Activated effector memory CD4-positive, alpha-beta T cell treated with Interleukin-2 at 50 U/mL for 16 hours (primary cell): Measurements from ENCODE around the gene LRRC31.
A peak's percentile ranks its signal among the peaks of the same experiment; 100 is the strongest.

Experiments used
- DNase-seq: peaks from one replicate; pipeline ENCODE4 v3.0.0-alpha.2; 2020

Gene LRRC31

DNA sequence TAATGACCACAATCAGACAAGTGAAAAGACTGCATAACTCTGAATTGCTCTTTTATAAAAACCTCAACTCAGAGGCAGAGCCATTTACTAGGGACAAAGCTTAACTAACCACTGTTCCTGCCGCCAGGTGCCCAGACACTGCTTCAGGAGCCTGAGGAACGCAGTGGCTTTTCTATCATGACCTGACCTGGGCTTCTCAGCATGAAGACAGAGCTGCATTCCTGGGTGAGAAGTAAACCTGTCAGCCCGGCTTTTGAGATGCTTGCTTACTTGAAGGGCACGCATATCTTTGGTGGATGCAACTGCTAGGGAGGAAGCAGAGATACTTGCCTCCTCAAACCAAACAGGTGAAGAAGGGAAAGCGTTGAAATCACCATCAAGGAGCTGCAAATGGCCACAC lies 7.9 kb downstream of the LRRC31 start:
- no peak for DNase-seq

DNA sequence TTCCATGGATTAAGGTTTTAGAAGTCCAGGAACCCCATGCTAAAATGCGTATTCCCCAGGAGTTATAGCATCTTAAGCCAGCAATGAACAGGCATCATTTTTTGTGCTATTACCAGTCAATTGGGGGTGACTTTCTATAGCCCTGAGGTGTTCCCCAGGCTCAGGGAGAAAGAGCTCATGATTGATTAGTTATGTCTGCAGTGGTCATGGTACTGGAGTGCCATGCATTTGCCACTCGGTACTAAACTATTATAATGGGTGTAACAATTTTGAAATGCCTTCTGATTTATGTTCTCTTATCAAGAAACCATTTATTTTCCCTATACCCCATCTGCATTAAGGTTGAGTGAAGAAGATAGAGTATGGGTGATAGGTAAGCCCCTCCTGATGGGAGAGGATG lies 11.9 kb downstream of the LRRC31 start:
- DNase-seq, result no peak

GRCh38 chr3:169855514-169855913 lies 14.2 kb downstream of the LRRC31 start:
- no peak for DNase-seq

DNA sequence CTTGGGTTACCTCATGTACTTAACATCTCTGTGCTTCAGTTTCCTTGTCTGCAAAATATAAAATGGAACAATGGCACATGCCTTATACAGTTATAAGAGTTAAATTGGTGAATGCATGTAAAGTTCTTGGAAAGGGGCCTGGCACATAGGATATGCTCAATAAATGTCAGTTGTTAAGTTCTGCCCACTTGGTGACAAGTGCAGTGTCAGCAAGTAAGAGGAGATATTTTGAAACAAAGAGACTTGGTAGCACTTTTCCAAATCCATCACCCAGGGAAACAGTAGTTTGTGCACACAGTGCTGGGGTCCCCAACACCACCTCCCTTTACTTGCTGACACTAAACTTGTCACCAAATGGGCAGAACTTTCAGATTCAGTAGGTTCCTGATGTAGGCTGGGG lies 19.1 kb downstream of the LRRC31 start:
- DNase-seq, result no peak

- no peak for DNase-seq
These were observed 21.0 kb downstream of the LRRC31 start for GRCh38 chr3:169848741-169849140.

GRCh38 chr3:169847896-169848295 lies 21.8 kb downstream of the LRRC31 start:
- no peak for DNase-seq

DNA sequence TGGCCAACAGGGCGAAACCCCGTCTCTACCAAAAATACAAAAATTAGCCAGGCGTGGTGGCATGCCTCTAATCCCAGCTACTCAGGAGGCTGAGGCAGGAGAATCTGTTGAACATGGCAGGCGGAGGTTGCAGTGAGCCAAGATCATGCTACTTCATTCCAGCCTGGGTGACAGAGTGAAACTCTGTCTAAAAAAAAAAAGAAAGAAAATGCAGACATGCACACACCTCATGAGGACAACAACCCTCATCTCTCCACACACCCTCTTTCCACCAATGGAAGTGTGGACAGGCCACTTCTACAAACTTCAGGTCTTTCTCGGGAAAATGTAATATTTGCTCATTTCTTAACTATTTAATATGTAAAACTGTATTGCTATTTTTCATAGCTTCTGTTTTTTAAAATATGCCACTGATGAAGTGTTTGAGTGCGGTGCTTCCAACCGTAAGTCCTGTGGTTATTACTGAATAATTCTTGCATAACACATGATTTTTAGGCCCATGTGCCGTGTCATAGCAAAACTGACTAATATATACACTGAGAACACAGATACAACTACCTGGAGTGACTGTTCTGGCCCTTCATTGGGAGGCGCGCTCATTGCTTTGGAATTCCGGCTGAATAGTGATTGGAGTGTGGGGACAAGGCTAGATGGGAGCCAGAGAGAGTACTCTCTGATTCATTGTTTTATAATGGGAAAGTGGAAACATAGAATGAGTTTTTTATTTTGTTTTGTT lies 23.1 kb downstream of the LRRC31 start:
- no peak for DNase-seq

DNA sequence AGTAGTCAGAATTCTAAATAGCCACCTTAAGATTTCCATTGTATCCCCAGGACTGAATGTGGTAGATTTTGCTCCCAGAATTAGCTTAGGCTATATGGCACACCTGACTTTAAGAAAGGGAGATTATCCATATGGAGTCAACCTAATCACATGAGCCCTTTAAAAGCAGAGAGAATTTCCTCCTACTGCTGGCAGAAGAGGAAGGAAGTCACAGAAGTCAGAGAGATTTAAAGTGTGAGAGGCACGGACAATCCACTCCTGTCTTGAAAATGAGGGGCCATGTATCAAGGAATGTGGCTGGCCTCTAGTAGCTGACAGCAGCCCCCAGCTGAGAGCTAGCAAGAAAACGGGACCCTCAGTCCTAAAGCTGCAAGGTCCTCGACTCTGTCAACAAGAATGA lies 26.8 kb downstream of the LRRC31 start:
- DNase-seq, result no peak

GRCh38 chr3:169841171-169841570 lies 28.6 kb downstream of the LRRC31 start:
- no peak for DNase-seq

DNA sequence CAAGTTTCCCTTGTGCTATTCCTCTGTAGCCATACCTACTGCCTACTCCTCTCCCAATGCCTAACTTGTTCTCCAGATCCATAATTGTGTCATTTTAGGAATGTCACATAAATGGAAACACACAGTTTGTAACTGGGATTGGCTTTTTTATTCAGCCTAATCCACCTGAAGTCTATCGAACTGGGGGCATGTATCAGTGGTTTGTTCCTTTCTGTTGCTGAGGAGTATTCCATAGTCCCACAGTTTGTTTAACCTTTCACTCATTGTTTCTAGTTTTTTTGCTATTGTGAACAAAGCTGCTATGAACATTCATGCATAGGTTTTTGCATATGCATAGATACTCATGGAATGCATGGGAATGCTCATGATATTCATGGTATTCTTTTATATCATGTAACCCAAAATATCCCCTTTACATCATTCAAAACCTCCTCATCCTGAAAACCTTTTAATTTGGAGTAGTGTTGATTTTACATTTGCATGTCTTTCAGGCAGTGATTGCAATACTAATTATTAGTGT lies 31.2 kb downstream of the LRRC31 start:
- no peak for DNase-seq

GRCh38 chr3:169836942-169837275 lies 32.8 kb downstream of the LRRC31 start:
- no peak for DNase-seq

GRCh38 chr3:169836078-169836941 lies 33.4 kb downstream of the LRRC31 start:
- no peak for DNase-seq

GRCh38 chr3:169835533-169835932 lies 34.2 kb downstream of the LRRC31 start:
- no peak for DNase-seq

DNA sequence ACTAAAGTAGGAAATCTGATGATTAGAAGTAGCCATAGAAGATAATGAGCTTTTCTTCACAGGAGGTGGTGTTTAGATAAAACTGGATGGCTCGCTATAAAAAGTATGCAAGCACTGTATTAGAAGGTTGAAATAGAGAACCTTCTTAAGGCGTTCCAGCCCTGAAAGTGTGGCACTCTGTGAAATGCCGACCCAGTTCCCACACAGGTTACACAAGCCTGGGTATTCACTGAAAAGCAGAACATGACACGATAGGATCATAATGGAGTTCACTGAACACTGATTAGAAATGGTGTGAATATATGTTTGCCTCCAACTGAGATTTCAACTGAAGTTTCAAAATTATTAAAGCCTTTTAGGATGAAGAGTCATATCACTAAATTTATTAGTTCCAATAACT lies 42.0 kb downstream of the LRRC31 start:
- no peak for DNase-seq

DNA sequence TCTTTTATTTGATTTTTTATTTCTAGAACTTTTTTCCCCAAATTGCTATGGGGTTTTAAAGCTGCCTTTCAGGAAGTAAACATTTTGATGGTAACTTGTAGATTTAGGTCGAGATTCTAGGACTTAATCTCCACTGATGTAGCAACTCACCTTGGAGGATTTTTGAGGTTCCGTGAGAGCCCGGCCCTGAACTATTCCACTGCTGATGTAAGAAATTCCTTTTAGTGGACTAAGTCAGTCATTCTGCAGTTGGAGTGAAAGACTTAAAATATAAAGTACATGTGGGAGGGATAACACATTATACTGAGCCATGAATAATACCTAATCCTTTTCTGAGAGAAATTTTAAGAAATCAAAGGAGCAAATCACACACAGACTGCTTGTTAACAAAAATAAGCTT lies 44.4 kb downstream of the LRRC31 start:
- no peak for DNase-seq

GRCh38 chr3:169822983-169823382 lies 46.8 kb downstream of the LRRC31 start:
- no peak for DNase-seq

DNA sequence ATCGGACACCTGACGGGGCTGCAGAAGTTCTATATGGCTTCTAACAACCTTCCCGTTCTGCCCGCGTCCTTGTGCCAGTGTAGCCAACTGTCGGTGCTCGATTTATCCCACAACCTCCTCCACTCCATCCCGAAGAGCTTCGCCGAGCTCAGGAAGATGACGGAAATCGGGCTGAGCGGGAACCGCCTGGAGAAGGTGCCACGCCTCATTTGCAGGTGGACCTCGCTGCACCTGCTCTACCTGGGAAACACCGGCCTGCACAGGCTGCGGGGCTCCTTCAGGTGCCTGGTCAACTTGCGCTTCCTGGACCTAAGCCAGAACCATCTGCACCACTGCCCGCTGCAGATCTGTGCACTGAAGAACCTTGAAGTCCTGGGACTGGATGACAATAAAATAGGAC lies 47.2 kb downstream of the LRRC31 start:
- DNase-seq, result no peak

DNA sequence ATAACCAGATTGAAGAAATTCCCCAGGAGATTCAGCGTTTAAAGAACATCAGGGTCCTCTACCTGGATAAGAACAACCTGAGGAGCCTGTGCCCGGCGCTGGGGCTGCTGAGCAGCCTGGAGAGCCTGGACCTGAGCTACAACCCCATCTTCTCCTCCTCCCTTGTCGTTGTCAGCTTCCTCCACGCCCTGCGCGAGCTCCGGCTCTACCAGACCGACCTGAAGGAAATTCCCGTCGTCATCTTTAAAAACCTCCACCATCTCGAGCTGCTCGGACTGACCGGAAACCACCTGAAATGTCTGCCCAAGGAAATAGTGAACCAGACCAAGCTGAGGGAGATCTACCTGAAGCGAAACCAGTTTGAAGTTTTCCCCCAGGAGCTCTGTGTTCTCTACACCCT lies 47.6 kb downstream of the LRRC31 start:
- DNase-seq, result no peak

GRCh38 chr3:169818316-169818715 lies 51.4 kb downstream of the LRRC31 start:
- no peak for DNase-seq

DNA sequence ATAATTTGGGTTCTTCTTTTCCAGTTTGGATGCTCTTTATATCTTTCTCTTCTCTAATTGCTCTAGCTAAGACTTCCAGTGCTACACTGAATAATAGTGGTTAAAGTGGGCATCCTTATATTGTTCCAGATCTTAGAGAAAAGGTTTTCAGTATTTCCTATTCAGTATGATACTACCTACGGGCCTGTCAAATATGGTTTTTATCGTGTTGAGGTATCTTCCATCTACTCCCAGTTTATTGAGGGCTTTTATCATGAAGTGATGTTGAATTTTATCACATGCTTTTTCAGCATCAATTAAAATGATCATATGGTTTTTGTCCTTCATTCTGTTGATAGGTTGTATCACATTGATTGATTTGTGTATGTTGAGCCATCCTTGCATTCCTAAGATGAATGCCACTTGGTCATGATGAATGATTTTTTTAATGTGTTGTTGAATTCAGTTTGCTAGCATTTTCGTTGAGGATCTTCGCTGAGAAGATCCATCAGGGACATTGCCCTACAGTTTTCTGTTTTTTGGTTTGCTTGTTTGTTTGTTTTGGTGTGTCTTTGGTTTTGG lies 54.1 kb downstream of the LRRC31 start:
- no peak for DNase-seq

GRCh38 chr3:169813757-169814517 lies 55.8 kb downstream of the LRRC31 start:
- peak; percentile 54 for DNase-seq

DNA sequence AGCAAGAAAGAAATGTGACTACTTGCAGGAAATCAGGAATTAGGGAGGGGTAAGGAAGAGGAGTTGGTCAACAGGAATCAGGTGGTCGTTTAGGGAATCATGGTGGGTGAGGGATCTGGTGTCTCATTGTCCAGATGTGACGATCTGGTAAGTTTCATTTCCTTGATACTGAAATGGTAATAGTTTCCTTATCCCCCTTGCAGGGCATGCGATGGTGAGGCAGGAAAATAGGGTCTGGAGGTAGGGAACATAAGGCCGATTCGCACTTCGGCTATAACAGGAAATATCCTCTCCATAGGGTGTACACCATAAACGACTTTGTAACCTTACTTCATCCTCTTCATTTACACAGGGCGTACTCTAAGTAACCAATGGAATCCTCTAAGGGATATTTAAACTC lies 56.5 kb downstream of the LRRC31 start:
- no peak for DNase-seq
